Left lung (tissue), 10 donors: ENCODE measurements around the gene CCDC167. TPM values are rescaled to one million over a fixed set of nuclear protein-coding genes. Genes with fewer than 3 reads are reported as not detected.

Source experiments
- ATAC-seq: fragments of 200-7000 bp; cut with Tn5 transposase; one replicate; pipeline ENCODE4 v1.9.1; 2020; ENCODE audit warnings: moderate library complexity
- DNase-seq, 4 donors: peaks; one replicate each; pipeline ENCODE4 v3.0.0-alpha.2; 2013 to 2020
- H3K27ac ChIP-seq, 2 donors: fragments of 200-600 bp; sonication (generic) in 1 of 2; one replicate each; pipeline versions ENCODE4 v1.5.0 to v1.8.0; 2020 to 2021
- H3K27me3 ChIP-seq, 2 donors: fragments of 200-600 bp; sonication (generic) in 1 of 2; one replicate each; pipeline versions ENCODE4 v1.5.0 to v1.8.0; 2020 to 2021
- H3K36me3 ChIP-seq, 2 donors: fragments of 200-600 bp; sonication (generic) in 1 of 2; one replicate each; pipeline versions ENCODE4 v1.5.0 to v1.8.0; 2020 to 2021
- H3K4me1 ChIP-seq, 2 donors: fragments of 200-600 bp; one replicate each; pipeline ENCODE4 v1.8.0; 2021
- H3K4me3 ChIP-seq, 2 donors: fragments of 200-600 bp; sonication (generic) in 1 of 2; one replicate each; pipeline versions ENCODE4 v1.5.0 to v1.8.0; 2020 to 2021; ENCODE audit warnings: mild to moderate bottlenecking in 1 of 2
- H3K9me3 ChIP-seq, 2 donors: fragments of 200-600 bp; sonication (generic) in 1 of 2; one replicate each; pipeline versions ENCODE4 v1.5.0 to v1.8.0; 2020 to 2021
- CTCF ChIP-seq, 2 donors: fragments of 200-600 bp; sonication (generic) in 1 of 2; IDR thresholded peaks; one replicate each; pipeline versions ENCODE4 v1.5.0 to v1.8.0; 2021; ENCODE audit warnings: antibody characterized with exemption in 2 of 2
- intact Hi-C, 2 donors: fragments of 100-400 bp; cut with DNase I; formaldehyde crosslinking; loops; one replicate each; pipeline versions ENCODE4 v1.11.2 to v1.14.2; 2022
- polyA plus RNA-seq, 6 donors: library from polyadenylated mRNA; unstranded; fragments of 120-200 nt; gene quantifications; one replicate each; pipeline ENCODE4 v1.2.1, GENCODE V29; 2013; ENCODE audit not compliant: insufficient read length in 6 of 6
- total RNA-seq, 2 donors: library from RNA; stranded (reverse); fragmentation: NEBNext Ultra II Directional; extraction: Animal tissue kit (Norgen Biotek cat#: 25700); gene quantifications; one replicate each; pipeline ENCODE4 v1.2.1, GENCODE V29; 2021
- donor health status: DM: no; HTN: yes; CAD: no.
- donor health status: DM: no; HTN: no; CAD: no.

CCDC167 gene
- total and polyA plus RNA-seq, 8 donors: 18.2 to 25.2 (median 23.7) TPM

- H3K27me3 ChIP-seq: peaks cover 31 to 92% of the 10 kb centered on the region in 2 donors
- H3K27ac ChIP-seq: no peak overlapping the region
- ATAC-seq (no peak), DNase-seq (no peak)
- no peaks in the 10 kb centered on the region for H3K36me3 ChIP-seq
- H3K4me3 ChIP-seq: no peak overlapping the region
- peaks cover 0 to 11% of the 10 kb centered on the region in 2 donors for H3K4me1 ChIP-seq
- no peaks in the 10 kb centered on the region for H3K9me3 ChIP-seq
- intact Hi-C loops: no loop called here
- no peak for TF ChIP-seq CTCF (IDR thresholded peaks at IDR 0.05)
Observed at GRCh38 chr6:37531437-37532036, 31.8 kb upstream of the CCDC167 start.

- ATAC-seq: no peak
- H3K27me3 ChIP-seq: peaks cover 26 to 88% of the 10 kb centered on the region in 2 donors
- intact Hi-C loops: no loop called here
Observed at GRCh38 chr6:37531026-37531425, 31.3 kb upstream of the CCDC167 start.

DNA sequence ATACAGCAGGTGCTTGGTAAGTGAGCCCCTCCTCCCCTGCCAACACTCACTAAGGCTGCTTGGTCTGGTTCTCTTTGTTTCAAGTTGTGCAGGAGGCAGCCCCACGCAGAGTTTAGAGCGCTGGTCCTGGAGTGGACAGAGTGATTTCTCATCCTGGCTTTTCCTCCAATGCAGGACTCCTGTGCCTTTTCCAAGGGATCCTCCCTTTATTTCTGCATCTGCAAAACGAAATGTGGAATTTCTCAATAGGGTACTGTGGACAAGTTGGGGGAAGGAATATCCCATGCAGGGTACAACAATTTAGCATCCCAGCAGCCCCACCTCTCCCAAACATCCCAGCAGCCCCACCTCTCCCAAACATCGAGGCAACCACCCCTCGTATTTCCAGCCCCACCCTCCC lies 30.6 kb upstream of the CCDC167 start:
- Histone ChIP-seq H3K9me3 (no peaks in the 10 kb centered on the region), H3K4me1 (no peaks in the 10 kb centered on the region), H3K27me3 (peaks cover 19 to 88% of the 10 kb centered on the region in 2 donors), H3K27ac (no peak overlapping the region), H3K36me3 (no peaks in the 10 kb centered on the region), H3K4me3 (no peak overlapping the region)
- no peak for TF ChIP-seq CTCF (IDR thresholded peaks at IDR 0.05)
- intact Hi-C loops: no loop called here
- no peak for DNase-seq
- ATAC-seq: no peak

More at GRCh38 chr6:37531026-37531425, 31.3 kb upstream of the CCDC167 start:
- H3K36me3 ChIP-seq: no peaks in the 10 kb centered on the region
- H3K4me3 ChIP-seq: no peak overlapping the region
- TF ChIP-seq CTCF (IDR thresholded peaks at IDR 0.05): no peak
- no peaks in the 10 kb centered on the region for H3K9me3 ChIP-seq
- DNase-seq: no peak
- peaks cover 0 to 6% of the 10 kb centered on the region in 2 donors for H3K4me1 ChIP-seq
- H3K27ac ChIP-seq: no peak overlapping the region

GRCh38 chr6:37528541-37528940 lies 28.8 kb upstream of the CCDC167 start:
- Histone ChIP-seq H3K27ac (no peak overlapping the region), H3K4me3 (no peak overlapping the region), H3K27me3 (peaks cover 3 to 79% of the 10 kb centered on the region in 2 donors), H3K36me3 (no peaks in the 10 kb centered on the region), H3K4me1 (no peaks in the 10 kb centered on the region), H3K9me3 (no peaks in the 10 kb centered on the region)
- intact Hi-C loops: no loop called here
- DNase-seq (no peak), ATAC-seq (no peak)
- no peak for TF ChIP-seq CTCF (IDR thresholded peaks at IDR 0.05)

- peaks cover 0 to 77% of the 10 kb centered on the region in 2 donors for H3K27me3 ChIP-seq
- H3K4me3 ChIP-seq: no peak overlapping the region
- H3K36me3 ChIP-seq: no peaks in the 10 kb centered on the region
- no peak for DNase-seq
- TF ChIP-seq CTCF (IDR thresholded peaks at IDR 0.05): no peak
- no peaks in the 10 kb centered on the region for H3K4me1 ChIP-seq
- H3K9me3 ChIP-seq: no peaks in the 10 kb centered on the region
- ATAC-seq: peak; percentile 34
- no peak overlapping the region for H3K27ac ChIP-seq
- intact Hi-C loops: no loop called here
Observed at GRCh38 chr6:37525460-37526357, 26.0 kb upstream of the CCDC167 start.
